GM19468 (cell line): ENCODE data around the gene RDH16.
"Not testable (repeated sequence)": the region's sequence is repeated elsewhere in the genome, so short reads cannot be mapped to it uniquely, and the experiment has no call there.

ENCODE experiments used
- ATAC-seq: cut with Tn5 transposase; IDR thresholded peaks from one replicate; pipeline ENCODE4 v1.9.1; 2021; ENCODE audit warnings: mild to moderate bottlenecking, moderate library complexity, moderate number of reproducible peaks; ENCODE audit not compliant: unreplicated experiment; ENCODE audit errors: extremely low read depth

RDH16 gene

DNA sequence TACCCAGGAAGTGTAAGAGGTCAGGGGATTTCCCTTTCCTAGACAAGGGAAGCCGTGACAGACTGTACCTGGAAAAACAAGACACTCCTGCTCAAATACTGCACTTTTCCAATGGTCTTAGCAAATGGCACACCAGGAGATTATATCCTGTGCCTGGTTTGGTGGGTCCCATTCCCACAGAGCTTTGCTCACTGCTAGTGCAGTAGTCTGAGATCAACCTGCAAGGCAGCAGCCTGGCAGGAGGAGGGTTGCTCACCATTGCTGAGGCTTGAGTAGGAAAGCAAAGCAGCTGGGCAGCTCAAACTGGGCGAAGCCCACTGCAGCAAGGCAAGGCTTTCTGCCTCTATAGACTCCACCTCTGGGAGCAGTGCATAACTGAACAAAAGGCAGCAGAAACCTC lies 1.0 kb upstream of the RDH16 start:
- ATAC-seq = no peak

DNA sequence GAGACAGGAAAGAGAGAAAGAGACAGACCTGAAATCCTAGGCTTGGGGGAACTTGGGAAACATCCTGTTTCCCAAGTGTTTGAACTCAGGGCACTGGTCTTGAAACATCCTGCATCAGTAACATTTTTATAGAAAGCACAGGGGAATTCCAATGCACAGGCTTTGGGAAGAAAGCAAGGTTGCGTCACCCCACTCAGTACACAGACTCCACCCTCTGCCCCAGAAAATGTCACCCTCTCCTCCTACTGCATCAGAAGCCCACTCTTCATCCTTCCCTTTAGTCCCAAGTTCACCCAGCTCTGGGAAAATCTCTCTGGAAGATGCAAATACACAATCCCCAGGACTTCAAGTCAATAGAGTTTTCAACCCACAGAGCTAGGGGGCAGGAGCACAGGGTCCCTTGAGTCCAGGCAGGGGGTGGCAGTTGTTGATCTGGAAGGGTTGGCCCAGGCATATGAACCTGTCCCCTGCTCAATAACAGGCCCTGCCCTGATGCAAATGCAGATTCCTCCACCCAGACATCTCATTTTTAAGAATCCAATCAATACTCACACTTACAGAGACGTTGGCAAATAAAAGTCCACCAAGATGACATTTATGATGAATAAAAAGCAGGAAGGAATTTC lies 1.7 kb downstream of the RDH16 start:
- no peak for ATAC-seq

- ATAC-seq = no peak
Observed at GRCh38 chr12:56954958-56955355, 2.5 kb downstream of the RDH16 start.

DNA sequence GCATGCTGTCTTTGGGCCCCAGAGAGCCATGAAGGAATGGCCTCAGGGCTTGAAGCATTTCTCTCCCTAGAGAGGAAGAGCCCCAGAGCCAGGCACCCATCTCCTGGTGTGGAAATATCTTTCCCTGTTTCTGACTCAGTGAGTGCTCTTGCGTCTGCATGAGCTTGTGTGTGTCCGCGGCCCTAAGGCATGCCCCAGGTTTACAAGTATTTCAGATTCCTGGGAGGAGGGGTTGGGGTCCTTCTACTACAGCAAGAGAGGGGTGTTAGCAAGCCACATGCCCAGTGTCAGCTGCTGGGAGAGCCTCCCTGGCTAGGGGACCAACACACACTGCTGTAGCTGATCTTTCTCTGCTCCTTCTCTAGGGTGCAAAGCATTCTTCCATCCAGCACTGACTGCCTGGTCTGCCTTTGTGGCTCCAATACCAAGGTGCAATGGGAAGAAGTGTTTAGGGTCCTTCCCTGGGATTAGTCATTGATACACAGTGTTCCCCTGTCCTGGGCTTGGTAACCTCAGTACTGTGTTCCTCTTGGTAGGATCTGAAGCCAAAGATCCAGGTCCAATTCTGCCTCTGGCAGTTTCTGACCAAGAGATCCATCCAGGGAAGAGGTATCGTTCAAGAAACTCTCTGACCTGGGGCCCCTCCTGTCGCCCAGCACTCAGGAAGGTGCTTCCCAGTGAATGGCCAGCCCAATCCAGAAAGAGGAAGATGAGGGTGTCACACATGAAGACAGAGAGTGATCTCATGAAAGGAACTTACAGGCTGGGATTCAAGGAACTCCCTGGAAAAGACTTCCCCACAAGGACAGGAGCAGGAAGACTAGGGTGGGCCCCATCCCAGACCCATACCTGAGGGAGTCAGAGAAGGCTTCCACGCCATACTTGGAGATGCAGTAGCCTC lies 3.1 kb downstream of the RDH16 start:
- no peak for ATAC-seq

DNA sequence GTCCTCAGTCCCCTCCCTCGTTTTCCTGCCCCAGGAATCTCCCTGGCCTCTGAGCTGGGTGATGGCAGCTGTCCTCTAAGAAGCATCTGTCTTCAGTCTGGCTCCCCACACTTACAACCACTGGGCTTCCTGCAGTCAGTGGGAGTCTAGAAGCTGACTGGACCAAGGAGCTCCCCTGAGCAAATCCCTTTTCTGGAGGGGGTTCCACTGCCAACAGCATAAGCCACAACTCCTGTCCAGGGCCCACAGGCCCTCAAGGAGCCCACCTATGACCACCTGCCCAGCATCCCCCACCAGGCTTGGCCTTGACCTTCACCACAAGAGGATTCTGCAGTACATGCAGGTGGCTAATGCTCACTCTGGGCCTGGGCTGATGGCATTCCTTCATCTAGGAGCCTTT lies 4.1 kb downstream of the RDH16 start:
- ATAC-seq = no peak

DNA sequence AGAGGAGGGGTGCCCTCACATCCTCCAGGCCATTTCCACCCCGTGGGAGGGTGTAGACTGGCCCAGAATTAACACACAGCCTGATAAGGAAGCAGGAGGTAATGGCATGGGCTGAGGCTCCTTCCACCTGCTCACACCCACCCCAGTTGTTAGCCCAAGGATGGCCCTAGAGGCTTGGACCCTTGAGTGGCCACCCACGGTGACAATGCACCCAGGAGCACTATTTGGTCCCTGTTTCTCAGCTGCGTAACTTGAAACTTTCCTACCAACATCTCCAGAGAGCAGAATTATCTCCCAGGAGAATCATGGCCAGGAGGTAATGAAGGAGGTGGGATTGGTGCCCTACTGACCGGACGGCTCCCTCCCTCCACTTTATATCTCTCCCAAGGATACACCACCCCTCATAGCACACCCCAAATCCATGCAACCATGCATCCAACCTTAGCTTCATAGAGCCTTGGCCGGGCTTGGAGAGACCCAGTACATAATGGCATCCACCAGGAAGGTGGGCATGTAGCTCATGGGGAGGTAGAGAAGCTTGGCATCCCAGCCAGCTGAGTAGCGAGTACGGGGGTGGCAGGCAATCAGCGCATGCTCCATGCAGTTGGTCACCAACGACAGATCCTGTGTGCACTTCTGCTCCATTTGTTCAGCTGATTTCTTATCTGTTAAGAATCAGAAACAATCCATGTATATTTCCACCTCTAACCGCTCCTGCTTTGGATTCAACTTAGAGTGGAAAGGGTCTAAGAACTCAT lies 5.6 kb downstream of the RDH16 start:
- no peak for ATAC-seq

- no peak for ATAC-seq
Observed at GRCh38 chr12:56948881-56949280, 8.5 kb downstream of the RDH16 start.

GRCh38 chr12:56948457-56948777 lies 9.0 kb downstream of the RDH16 start:
- no peak for ATAC-seq

- no peak for ATAC-seq
Observed at GRCh38 chr12:56947633-56948456, 9.6 kb downstream of the RDH16 start.

GRCh38 chr12:56943878-56944277 lies 13.5 kb downstream of the RDH16 start:
- ATAC-seq = no peak

DNA sequence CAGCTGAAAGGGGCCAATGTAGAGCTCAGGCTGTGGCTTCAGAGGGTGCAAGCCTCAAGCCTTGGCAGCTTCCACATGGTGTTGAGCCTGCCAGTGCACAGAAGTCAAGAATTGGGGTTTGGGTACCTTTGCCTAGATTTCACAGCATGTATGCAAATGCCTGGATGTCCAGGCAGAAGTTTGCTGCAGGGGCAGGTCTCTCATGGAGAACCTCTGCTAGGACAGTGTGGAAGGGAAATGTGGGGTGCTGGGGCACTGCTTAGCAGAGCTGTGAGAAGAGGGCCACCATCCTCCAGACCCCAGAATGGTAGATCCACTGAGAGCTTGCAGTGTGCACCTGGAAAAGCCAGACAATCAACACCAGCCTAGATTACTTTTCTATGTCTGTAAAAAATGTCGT lies 14.0 kb downstream of the RDH16 start:
- ATAC-seq = not testable (repeated sequence)

- no peak for ATAC-seq
Observed at GRCh38 chr12:56941299-56942017, 15.9 kb downstream of the RDH16 start.

DNA sequence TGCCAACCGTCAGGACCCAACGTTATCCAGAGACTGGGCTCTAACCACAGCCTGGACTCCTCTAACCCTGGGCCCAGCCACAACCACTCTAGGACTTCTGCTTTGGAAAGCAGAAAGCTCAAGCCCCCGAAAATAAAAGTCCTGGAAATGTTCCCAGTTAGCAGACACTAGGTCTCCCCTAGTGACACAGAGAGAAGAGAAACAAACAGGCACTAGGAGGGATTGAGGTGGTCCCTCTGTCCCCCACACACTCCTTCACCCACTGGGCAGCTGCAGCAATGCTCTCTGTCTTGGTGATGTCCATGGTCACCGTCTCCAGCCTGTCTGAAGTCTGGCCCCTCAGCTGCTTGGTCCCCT lies 16.5 kb downstream of the RDH16 start:
- ATAC-seq = not testable (repeated sequence)

- no peak for ATAC-seq
Observed at GRCh38 chr12:56935752-56936151, 21.7 kb downstream of the RDH16 start.

DNA sequence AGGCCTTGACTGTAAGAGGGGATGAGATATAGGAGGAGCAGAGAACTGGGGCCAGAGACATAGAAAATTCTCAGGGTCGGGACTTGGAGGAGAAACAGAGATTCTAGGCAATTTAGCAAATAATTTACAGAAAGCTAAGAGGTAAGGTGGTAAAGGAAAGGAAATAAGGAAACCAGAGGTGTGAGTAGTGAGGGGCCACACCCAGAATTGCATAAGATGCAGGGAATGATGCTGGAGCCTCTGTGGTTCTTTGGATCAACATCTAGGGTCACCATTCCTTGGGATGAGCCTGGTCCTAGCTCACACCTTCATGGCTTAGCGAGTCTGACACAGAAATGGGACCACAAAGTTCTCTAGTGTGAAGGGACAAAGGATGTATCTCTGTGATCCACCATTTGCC lies 22.3 kb downstream of the RDH16 start:
- no peak for ATAC-seq

- ATAC-seq = no peak
Observed at GRCh38 chr12:56933826-56934625, 23.4 kb downstream of the RDH16 start, which contains the start of gene SDR9C7. Gene SDR9C7 (minus strand): TSS chr12:56934408. CDS start chr12:56934261, 147 bp downstream.

DNA sequence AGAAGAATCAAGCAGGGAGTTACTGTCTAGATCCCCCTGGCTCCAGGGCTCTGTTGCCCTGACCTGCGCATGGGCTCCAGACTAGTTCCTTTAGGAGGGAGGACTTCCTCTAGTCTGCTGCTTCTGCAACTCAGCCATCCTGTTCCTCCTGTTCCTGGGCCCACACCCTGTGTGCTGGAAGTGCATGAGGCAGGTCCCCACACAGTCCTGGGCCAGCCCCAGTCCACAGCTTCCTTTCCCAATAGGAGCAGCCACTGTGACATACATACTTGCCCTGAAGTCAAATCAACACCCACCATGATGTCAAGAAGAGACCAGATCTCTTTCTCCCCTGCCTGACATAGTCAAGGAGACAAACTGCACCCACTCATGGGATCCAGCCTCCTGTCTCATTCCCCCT lies 24.5 kb downstream of the RDH16 start:
- ATAC-seq = no peak

- no peak for ATAC-seq
Observed at GRCh38 chr12:56932146-56932545, 25.3 kb downstream of the RDH16 start.

DNA sequence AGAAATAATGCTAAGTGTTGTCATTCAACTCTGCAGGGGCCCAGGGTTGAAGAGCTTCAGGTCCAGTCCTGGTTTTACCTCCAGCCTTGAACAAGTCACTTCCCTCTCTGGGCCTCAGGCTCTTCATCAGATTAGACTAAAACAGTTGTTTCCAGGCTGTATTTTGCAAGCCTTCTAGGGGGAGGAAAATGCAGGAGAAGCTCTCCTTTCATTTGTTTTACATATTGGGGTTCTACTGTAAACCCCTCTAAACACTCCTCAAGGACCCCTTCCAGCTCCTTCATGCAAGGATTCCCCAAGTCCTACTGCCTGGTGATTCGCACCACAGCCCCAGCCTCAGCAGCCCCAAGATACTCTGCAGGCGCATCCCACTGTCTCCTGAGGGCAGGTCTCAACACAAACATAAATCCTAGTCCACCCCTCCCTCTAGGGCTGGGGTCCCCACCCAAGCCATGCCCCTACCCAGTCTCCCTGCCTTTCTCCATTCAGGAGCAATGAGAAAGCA lies 25.9 kb downstream of the RDH16 start:
- no peak for ATAC-seq
